SU-DHL-6 (cell line): ENCODE data around the gene ZMYM4.

Experiments used
- H2AFZ ChIP-seq: fragments of 200-600 bp; sonication (generic); 2 replicates; pipeline ENCODE4 v1.6.1; 2014; ENCODE audit warnings: low read depth, mild to moderate bottlenecking, moderate library complexity, mixed read lengths, antibody characterized with exemption, low read length; ENCODE audit not compliant: severe bottlenecking
- H3F3A ChIP-seq: fragments of 200-600 bp; shearing (Covaris generic); 2 replicates; pipeline ENCODE4 v1.6.0; 2016; ENCODE audit warnings: antibody characterized with exemption, mild to moderate bottlenecking; ENCODE audit not compliant: insufficient read depth
- H3K27ac ChIP-seq: fragments of 200-600 bp; sonication (generic); 2 replicates; pipeline ENCODE4 v1.5.1; 2016; ENCODE audit warnings: low read depth, mild to moderate bottlenecking, low read length, moderate library complexity, mixed read lengths
- H3K27me3 ChIP-seq: fragments of 200-600 bp; sonication (generic), shearing (Covaris generic); 2 replicates; pipeline ENCODE4 v1.6.0; 2014; ENCODE audit warnings: mild to moderate bottlenecking, low read length
- H3K36me3 ChIP-seq: fragments of 200-600 bp; sonication (generic); 2 replicates; pipeline ENCODE4 v1.6.1; 2014; ENCODE audit warnings: mild to moderate bottlenecking, low read length, mixed read lengths
- H3K4me2 ChIP-seq: fragments of 300-600, 200-600 bp; shearing (Covaris generic), sonication (generic); 2 replicates; pipeline ENCODE4 v1.6.0; 2014; ENCODE audit warnings: low read length, low read depth, mild to moderate bottlenecking; ENCODE audit not compliant: poor library complexity, severe bottlenecking
- H3K4me3 ChIP-seq: fragments of 200-600 bp; sonication (generic); 2 replicates; pipeline ENCODE4 v1.5.1; 2014; ENCODE audit warnings: antibody characterized with exemption, low read length, mild to moderate bottlenecking, mixed read lengths; ENCODE audit not compliant: insufficient read depth, poor library complexity, severe bottlenecking
- H3K79me2 ChIP-seq: fragments of 200-600 bp; sonication (generic); 2 replicates; pipeline ENCODE4 v1.6.1; 2014; ENCODE audit warnings: mild to moderate bottlenecking, low read length, moderate library complexity; ENCODE audit not compliant: insufficient read depth
- H3K9ac ChIP-seq: fragments of 200-600 bp; sonication (generic); 2 replicates; pipeline ENCODE4 v1.7.0; 2014; ENCODE audit warnings: mild to moderate bottlenecking, low read length
- H3K9me2 ChIP-seq: fragments of 200-600 bp; sonication (generic); replicated peaks from 2 replicates; pipeline ENCODE4 v1.6.1; 2014; ENCODE audit warnings: low read length; ENCODE audit not compliant: insufficient read depth
- H3K9me3 ChIP-seq: fragments of 200-600 bp; sonication (generic); 2 replicates; pipeline ENCODE4 v1.6.1; 2014; ENCODE audit warnings: low read length, mixed read lengths; ENCODE audit not compliant: insufficient read depth
- H4K20me1 ChIP-seq: fragments of 200-600 bp; sonication (generic); 2 replicates; pipeline ENCODE4 v1.6.1; 2014; ENCODE audit warnings: low read depth, mild to moderate bottlenecking, antibody characterized with exemption, low read length, moderate library complexity, mixed read lengths
- CTCF ChIP-seq: fragments of 200-600 bp; sonication (generic); IDR thresholded peaks from one replicate; pipeline ENCODE4 v1.5.1; 2017; ENCODE audit warnings: antibody characterized with exemption, mild to moderate bottlenecking, low read length, moderate library complexity; ENCODE audit not compliant: insufficient read depth, poor library complexity, severe bottlenecking
- EZH2phosphoT487 ChIP-seq: fragments of 200-600 bp; sonication (generic), shearing (Covaris generic); conservative IDR thresholded peaks from 2 replicates; pipeline ENCODE4 v1.6.1; 2018; ENCODE audit warnings: mild to moderate bottlenecking, antibody characterized with exemption, low read length, moderate library complexity, mixed read lengths

The ZMYM4 gene

DNA sequence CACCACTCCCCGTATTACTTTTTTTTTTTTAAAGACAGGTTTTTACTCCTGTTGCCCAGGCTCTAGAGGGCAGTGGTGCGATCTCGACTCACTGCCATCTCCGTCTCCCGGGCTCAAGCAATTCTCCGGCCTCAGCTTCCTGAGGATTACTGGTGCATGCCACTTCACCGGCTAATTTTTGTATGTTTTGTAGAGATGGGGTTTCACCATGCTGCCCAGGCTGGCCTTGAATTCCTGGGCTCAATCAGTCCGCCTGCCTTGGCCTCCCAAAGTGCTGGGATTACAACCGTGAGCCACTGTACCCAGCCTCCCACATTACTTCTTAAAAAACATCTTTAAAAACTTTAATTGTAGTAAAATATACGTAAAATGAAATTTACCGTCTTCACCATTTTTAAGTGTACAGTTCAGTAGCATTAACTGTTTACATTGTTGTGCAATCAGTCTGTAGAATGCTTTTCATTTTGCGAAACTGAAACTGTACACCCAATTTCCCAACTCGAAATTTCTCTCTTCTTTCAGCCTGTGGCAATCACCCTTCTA, 77.0 kb downstream of the ZMYM4 start:
- no peak for TF ChIP-seq EZH2phosphoT487
- no peak for TF ChIP-seq CTCF
- H3K9me3 ChIP-seq, result no peaks in the 10 kb centered on the region
- no peaks in the 10 kb centered on the region for H3K9me2 ChIP-seq
- H2AFZ ChIP-seq, result no peak overlapping the region
- 0 out of 2 replicates have a peak, but pooled peaks cover 3% of the 10 kb centered on the region for H3F3A ChIP-seq
- peaks cover 13% of the 10 kb centered on the region for H3K79me2 ChIP-seq
- H3K9ac ChIP-seq, result no peak overlapping the region
- H4K20me1 ChIP-seq, result no peaks in the 10 kb centered on the region
- H3K4me3 ChIP-seq, result no peak overlapping the region
- H3K27ac ChIP-seq, result no peak overlapping the region
- H3K36me3 ChIP-seq, result no peaks in the 10 kb centered on the region
- no peaks in the 10 kb centered on the region for H3K27me3 ChIP-seq
- no peak overlapping the region for H3K4me2 ChIP-seq

DNA sequence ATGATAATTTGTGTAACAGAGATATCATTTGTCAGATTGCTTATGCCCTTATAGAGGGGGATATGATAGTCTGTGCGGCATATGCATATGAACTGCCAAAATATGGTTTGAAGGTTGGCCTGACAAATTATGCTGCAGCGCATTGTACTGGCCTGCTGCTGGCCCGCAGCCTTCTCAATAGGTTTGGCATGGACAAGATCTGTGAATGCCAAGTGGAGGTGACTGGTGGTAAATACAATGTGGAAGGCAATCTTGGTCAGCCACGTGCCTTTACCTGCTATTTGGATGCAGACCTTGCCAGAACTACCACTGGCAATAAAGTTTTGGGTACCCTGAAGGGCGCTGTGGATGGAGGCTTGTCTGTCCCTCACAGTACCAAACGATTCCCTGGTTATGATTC, 82.4 kb downstream of the ZMYM4 start:
- no peaks in the 10 kb centered on the region for H3K9me3 ChIP-seq
- TF ChIP-seq CTCF, result no peak
- TF ChIP-seq EZH2phosphoT487, result no peak
- no peaks in the 10 kb centered on the region for H3F3A ChIP-seq
- 0 out of 2 replicates have a peak, but pooled peaks cover 5% of the 10 kb centered on the region for H3K79me2 ChIP-seq
- H3K27ac ChIP-seq, result no peak overlapping the region
- H3K27me3 ChIP-seq, result no peaks in the 10 kb centered on the region
- no peak overlapping the region for H3K4me3 ChIP-seq
- H4K20me1 ChIP-seq, result no peaks in the 10 kb centered on the region
- no peaks in the 10 kb centered on the region for H3K9me2 ChIP-seq
- H3K9ac ChIP-seq, result no peak overlapping the region
- no peaks in the 10 kb centered on the region for H3K36me3 ChIP-seq
- H3K4me2 ChIP-seq, result no peak overlapping the region
- H2AFZ ChIP-seq, result no peak overlapping the region

DNA sequence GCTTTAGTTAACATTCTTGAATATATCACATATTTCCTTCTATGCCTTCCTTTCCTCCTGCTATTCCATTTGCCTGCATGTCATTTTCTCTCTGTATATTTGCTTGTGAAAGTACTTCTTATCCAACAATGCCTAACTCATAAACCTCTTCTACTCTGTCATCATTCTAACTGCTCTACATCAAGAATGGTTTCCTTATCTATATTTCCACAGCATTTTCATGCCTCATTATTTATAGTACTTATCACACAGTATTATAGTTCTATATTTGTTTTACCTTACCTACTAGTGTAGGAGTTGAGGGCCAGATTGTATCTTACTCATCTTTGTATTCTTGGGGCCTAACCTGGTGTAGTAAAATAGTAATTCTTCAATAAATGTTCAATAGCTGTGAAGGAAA, 91.5 kb downstream of the ZMYM4 start:
- H3K36me3 ChIP-seq, result no peaks in the 10 kb centered on the region
- H3K27ac ChIP-seq, result no peak overlapping the region
- no peak overlapping the region for H3K4me3 ChIP-seq
- no peak overlapping the region for H3K4me2 ChIP-seq
- no peak overlapping the region for H3K9ac ChIP-seq
- H3K79me2 ChIP-seq, result no peaks in the 10 kb centered on the region
- no peaks in the 10 kb centered on the region for H3K27me3 ChIP-seq
- H3F3A ChIP-seq, result no peaks in the 10 kb centered on the region
- no peak overlapping the region for H2AFZ ChIP-seq
- H3K9me2 ChIP-seq, result no peaks in the 10 kb centered on the region
- H3K9me3 ChIP-seq, result no peaks in the 10 kb centered on the region
- H4K20me1 ChIP-seq, result no peaks in the 10 kb centered on the region
- TF ChIP-seq EZH2phosphoT487 (no peak), CTCF (no peak)
